Lower leg skin (tissue), 3 donors: ENCODE measurements around the gene MLC1.

Experiments
- POLR2A ChIP-seq, 2 donors: fragments of 450-650 bp; IDR thresholded peaks; one replicate each; pipeline ENCODE4 v1.6.1; 2016 to 2017; ENCODE audit warnings: antibody characterized with exemption in 2 of 2, mild to moderate bottlenecking in 1 of 2, moderate library complexity in 1 of 2
- TF ChIP-seq, protein P1 (sequence below), 3 donors: fragments of 450-650 bp; IDR thresholded peaks; one replicate each; pipeline ENCODE4 v1.5.1; 2016; ENCODE audit warnings: antibody characterized with exemption in 3 of 3, mild to moderate bottlenecking in 3 of 3, moderate library complexity in 2 of 3

DNA sequence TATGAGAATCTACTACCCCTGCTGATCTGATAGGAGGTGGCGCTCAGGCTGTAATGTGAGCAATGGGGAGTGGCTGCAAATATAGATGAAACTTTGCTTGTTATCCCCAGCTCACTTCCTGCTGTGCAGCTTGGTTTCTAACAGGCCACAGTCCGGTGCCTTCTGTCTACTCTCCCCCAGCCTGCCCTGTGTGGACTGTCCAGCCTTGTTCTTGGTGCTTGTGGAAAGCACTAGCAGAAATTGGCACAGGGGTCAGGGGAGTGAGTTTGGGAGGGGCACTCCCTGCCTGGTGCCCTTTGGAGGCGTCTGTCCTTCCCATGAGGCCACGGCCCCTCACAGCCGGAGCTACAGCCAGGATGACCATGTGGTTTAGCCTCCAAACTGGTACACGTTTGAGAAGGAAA, 18.9 kb upstream of the MLC1 start:
- TF ChIP-seq, protein P1, sequence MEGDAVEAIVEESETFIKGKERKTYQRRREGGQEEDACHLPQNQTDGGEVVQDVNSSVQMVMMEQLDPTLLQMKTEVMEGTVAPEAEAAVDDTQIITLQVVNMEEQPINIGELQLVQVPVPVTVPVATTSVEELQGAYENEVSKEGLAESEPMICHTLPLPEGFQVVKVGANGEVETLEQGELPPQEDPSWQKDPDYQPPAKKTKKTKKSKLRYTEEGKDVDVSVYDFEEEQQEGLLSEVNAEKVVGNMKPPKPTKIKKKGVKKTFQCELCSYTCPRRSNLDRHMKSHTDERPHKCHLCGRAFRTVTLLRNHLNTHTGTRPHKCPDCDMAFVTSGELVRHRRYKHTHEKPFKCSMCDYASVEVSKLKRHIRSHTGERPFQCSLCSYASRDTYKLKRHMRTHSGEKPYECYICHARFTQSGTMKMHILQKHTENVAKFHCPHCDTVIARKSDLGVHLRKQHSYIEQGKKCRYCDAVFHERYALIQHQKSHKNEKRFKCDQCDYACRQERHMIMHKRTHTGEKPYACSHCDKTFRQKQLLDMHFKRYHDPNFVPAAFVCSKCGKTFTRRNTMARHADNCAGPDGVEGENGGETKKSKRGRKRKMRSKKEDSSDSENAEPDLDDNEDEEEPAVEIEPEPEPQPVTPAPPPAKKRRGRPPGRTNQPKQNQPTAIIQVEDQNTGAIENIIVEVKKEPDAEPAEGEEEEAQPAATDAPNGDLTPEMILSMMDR (IDR thresholded peaks at IDR 0.05), result no peak
- no peak for TF ChIP-seq POLR2A (IDR thresholded peaks at IDR 0.05)
